Lower leg skin (tissue), 3 donors: ENCODE measurements around the gene VPS13A.

Source experiments
- CTCF ChIP-seq, 3 donors: fragments of 450-650 bp; IDR thresholded peaks; one replicate each; pipeline ENCODE4 v1.5.1; 2016; ENCODE audit warnings: antibody characterized with exemption in 3 of 3, mild to moderate bottlenecking in 3 of 3, moderate library complexity in 2 of 3
- POLR2A ChIP-seq, 2 donors: fragments of 450-650 bp; IDR thresholded peaks; one replicate each; pipeline ENCODE4 v1.6.1; 2016 to 2017; ENCODE audit warnings: antibody characterized with exemption in 2 of 2, mild to moderate bottlenecking in 1 of 2, moderate library complexity in 1 of 2

DNA sequence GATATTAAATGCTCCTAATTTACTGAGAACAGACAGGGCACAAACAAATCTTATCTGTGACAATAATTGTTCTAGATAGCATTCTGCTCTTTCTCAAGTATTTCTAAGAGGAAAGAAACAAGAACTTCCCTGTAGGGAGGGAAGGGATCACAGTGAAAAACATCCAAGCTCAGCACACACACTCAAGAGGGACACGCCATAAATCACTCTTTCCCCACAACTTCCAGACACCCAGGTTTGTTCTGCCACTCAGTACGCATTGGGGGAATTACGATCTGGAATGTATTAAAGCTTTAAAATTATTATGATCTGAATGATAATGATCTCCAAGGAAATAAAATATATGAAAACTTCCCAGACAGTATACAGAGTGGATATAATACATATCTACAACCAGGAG lies 249.4 kb downstream of the VPS13A start:
- TF ChIP-seq CTCF (IDR thresholded peaks at IDR 0.05) (no peak), POLR2A (IDR thresholded peaks at IDR 0.05) (no peak)
